Ascending aorta (tissue), 2 donors: ENCODE results near the gene PRKACA. TPM values are rescaled to one million over a fixed set of nuclear protein-coding genes. Genes with fewer than 3 reads are reported as not detected.

Source experiments
- DNase-seq, 2 donors: peaks; one replicate each; pipeline ENCODE4 v3.0.0-alpha.2; 2019; ENCODE audit warnings: low spot score in 2 of 2
- H3K27ac ChIP-seq, 2 donors: fragments of 200-600 bp; sonication (generic); one replicate each; pipeline ENCODE4 v1.5.1; 2016 to 2017; ENCODE audit warnings: mild to moderate bottlenecking in 1 of 2
- H3K27me3 ChIP-seq: fragments of 200-600 bp; sonication (generic); one replicate; pipeline ENCODE4 v1.5.1; 2017
- H3K36me3 ChIP-seq, 2 donors: fragments of 200-600 bp; sonication (generic); one replicate each; pipeline ENCODE4 v1.5.1; 2016
- H3K4me1 ChIP-seq, 2 donors: fragments of 200-600 bp; sonication (generic); one replicate each; pipeline ENCODE4 v1.5.1; 2016 to 2017; ENCODE audit warnings: mild to moderate bottlenecking in 1 of 2
- H3K4me3 ChIP-seq, 2 donors: fragments of 200-600 bp; sonication (generic); one replicate each; pipeline ENCODE4 v1.5.1; 2016 to 2017; ENCODE audit warnings: mild to moderate bottlenecking in 1 of 2
- H3K9me3 ChIP-seq, 2 donors: fragments of 200-600 bp; sonication (generic); one replicate each; pipeline ENCODE4 v1.5.1; 2016
- intact Hi-C: fragments of 100-400 bp; cut with DNase I; formaldehyde crosslinking; loops from one replicate; pipeline ENCODE4 v1.15.1; 2023
- total RNA-seq: library from RNA; depleted of rRNA; stranded (reverse); fragments of >200 nt; gene quantifications from one replicate; pipeline ENCODE4 v1.1.0, GENCODE V29; 2016
- TF ChIP-seq, protein P1 (sequence below), 3 experiments: fragments of 200-600 bp in 2 of 3; fragments of 450-650 bp in 1 of 3; sonication (generic) in 2 of 3; IDR thresholded peaks; one replicate each; pipeline ENCODE4 v1.5.1; 2016 to 2019; ENCODE audit warnings: antibody characterized with exemption in 3 of 3, mild to moderate bottlenecking in 1 of 3, moderate library complexity in 1 of 3

The PRKACA gene
- total RNA-seq, 1 donor from 2014 or later = 92.6 TPM

DNA sequence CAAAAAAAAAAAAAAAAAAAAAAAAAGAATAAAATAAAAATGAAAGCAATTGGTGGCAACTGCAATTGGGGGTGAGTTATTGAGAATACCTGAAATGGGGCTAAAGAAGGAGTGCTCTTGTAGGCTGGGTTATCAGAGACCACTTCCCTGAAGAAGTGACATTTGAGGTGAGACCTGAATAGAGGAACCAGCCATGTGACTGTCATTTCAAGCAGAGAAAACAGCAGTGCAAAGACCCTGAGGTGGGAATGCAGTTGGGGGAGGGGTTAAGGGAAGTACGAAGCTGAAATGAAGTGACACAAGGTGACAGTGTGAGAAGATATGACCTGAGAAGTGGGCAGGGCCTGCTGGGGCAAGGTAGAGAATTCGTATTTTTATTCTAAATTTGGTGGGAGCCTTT, 51.4 kb downstream of the PRKACA start:
- H3K27me3 ChIP-seq = no peaks in the 10 kb centered on the region
- H3K4me1 ChIP-seq = no peaks in the 10 kb centered on the region
- no peaks in the 10 kb centered on the region for H3K36me3 ChIP-seq
- no peak overlapping the region for H3K27ac ChIP-seq
- H3K4me3 ChIP-seq = no peak overlapping the region
- intact Hi-C loops = no loop called here
- TF ChIP-seq, protein P1, sequence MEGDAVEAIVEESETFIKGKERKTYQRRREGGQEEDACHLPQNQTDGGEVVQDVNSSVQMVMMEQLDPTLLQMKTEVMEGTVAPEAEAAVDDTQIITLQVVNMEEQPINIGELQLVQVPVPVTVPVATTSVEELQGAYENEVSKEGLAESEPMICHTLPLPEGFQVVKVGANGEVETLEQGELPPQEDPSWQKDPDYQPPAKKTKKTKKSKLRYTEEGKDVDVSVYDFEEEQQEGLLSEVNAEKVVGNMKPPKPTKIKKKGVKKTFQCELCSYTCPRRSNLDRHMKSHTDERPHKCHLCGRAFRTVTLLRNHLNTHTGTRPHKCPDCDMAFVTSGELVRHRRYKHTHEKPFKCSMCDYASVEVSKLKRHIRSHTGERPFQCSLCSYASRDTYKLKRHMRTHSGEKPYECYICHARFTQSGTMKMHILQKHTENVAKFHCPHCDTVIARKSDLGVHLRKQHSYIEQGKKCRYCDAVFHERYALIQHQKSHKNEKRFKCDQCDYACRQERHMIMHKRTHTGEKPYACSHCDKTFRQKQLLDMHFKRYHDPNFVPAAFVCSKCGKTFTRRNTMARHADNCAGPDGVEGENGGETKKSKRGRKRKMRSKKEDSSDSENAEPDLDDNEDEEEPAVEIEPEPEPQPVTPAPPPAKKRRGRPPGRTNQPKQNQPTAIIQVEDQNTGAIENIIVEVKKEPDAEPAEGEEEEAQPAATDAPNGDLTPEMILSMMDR (IDR thresholded peaks at IDR 0.05) = no peak
- no peak for DNase-seq
- H3K9me3 ChIP-seq = no peaks in the 10 kb centered on the region

DNA sequence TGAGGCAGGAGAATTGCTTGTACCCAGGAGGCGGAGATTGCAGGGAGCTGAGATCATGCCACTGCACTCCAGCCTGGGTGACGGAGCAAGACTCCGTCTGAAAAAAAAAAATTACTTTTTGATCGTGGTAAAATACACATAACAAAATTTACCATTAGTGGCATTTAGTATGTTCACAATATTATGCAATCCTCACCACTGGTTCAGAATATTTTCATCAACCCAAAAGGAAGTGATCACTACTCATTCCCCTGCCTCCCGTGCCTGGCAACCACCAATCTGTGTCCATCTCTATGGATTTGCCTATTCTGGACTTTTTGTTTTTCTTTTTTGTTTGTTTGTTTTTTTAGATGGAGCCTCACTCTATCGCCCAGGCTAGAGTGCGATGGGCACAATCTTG, 54.5 kb downstream of the PRKACA start:
- H3K27me3 ChIP-seq = no peaks in the 10 kb centered on the region
- intact Hi-C loops = no loop called here
- TF ChIP-seq, protein P1 (IDR thresholded peaks at IDR 0.05) = no peak

DNA sequence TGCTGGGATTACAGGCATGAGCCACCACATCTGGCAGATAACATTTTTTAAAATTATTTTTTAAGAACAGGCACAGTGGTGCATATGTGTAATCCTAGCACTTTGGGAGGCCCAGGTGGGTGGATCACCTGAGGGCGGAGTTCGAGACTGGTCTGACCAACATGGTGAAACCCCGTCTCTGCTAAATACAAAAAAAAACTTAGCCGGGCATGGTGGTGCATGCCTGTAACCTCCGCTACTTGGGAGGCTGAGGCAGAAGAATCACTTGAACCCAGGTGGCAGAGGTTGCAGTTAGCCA, 55.1 kb downstream of the PRKACA start:
- TF ChIP-seq, protein P1 (IDR thresholded peaks at IDR 0.05) = no peak
- H3K4me1 ChIP-seq = peaks cover 0 to 5% of the 10 kb centered on the region in 2 donors
- H3K36me3 ChIP-seq = no peaks in the 10 kb centered on the region
- H3K9me3 ChIP-seq = no peaks in the 10 kb centered on the region
- H3K27ac ChIP-seq = no peak overlapping the region
- DNase-seq = no peak
- H3K27me3 ChIP-seq = no peaks in the 10 kb centered on the region
- H3K4me3 ChIP-seq = no peak overlapping the region
- intact Hi-C loops = no loop called here

More for the DNA sequence above, 54.5 kb downstream of the PRKACA start:
- H3K9me3 ChIP-seq = no peaks in the 10 kb centered on the region
- H3K4me3 ChIP-seq = no peak overlapping the region
- DNase-seq = no peak
- H3K4me1 ChIP-seq = no peaks in the 10 kb centered on the region
- no peaks in the 10 kb centered on the region for H3K36me3 ChIP-seq
- H3K27ac ChIP-seq = no peak overlapping the region

DNA sequence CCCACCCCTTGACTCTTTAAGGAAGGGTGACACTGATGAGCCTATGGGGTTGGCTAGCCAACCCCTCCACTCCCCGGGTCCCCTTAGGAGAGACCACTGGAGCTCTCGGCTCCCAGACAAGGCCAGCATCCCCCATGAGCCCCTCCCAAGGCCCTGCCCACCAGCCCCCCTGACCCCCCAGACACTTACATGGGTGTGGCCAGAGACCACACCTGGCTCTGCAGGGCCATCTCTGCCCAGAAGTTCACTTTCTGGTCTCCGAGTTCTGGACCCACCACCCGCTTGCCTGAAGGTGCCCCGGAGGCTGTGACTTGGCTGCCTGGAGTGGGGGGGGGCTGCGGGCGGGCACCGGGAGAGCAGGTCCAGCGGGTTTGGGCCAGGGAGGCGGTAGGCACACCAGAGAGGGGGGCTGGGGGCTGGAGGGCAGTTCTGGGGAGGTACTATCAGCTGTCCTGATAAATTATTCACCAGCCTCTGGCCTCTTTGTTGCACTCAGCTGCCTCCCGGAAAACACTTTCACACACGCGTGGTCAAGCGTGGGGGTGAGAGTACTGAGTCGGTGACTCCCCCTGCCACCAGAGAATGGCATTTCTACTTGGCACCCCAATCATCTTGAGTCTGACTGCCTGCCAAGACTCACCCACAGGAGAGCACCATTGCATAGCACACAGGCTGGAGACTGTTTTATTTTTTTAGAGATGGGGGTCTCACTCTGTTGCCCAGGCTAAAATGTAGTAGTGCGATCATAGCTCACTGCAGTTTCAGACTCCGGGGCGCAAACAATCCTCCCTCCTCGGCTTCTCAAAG, 55.6 kb downstream of the PRKACA start, which contains the start of gene PALM3:
PALM3 (minus strand) TSS at position 326 of the 807 bp plus-strand sequence; CDS start at position 230, 96 bp downstream.
- no peak for DNase-seq
- Histone ChIP-seq H3K4me1 (peaks cover 0 to 5% of the 10 kb centered on the region in 2 donors), H3K27me3 (no peaks in the 10 kb centered on the region), H3K9me3 (no peaks in the 10 kb centered on the region), H3K4me3 (no peak within 1 kb of the TSS), H3K36me3 (no peaks in the 10 kb centered on the region), H3K27ac (no peak within 1 kb of the TSS)
- intact Hi-C loops = no loop called here
- TF ChIP-seq, protein P1 (IDR thresholded peaks at IDR 0.05) = no peak

DNA sequence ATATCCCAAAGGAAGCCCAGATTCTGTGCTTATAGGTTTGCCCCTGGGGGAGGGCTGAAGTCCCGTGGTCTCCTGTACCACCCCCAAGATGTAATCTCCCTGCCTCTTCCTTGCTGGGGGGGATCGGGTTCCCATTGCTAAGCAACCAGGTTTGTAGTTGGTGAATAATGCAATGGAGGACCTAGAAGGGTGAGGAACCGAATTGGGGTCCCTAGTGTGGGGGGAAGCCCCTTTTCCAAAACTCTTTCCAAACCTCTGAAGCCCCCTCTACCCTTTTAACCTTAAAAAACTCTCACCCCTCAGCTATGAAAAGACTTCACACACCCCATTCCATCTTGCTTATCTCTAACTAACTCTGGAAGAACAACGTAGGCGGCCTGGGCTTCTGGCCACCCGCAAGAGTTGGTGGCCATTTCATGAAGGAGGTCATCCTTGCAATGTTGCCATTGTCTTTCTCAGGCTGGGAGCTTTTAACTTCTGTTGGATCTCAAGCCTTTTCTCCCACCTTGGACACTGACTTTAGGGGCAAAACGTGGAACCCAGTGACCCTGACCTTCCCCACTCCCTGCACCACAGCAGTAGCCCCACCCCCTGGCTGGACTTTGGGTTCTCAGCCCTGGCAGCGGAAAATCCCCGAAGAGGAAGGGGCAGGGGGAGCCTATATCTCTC, 56.3 kb downstream of the PRKACA start:
- Histone ChIP-seq H3K9me3 (no peaks in the 10 kb centered on the region), H3K27ac (no peak overlapping the region), H3K27me3 (no peaks in the 10 kb centered on the region), H3K4me1 (peaks cover 0 to 5% of the 10 kb centered on the region in 2 donors), H3K4me3 (no peak overlapping the region), H3K36me3 (no peaks in the 10 kb centered on the region)
- DNase-seq = no peak
- intact Hi-C loops = no loop called here
- TF ChIP-seq, protein P1 (IDR thresholded peaks at IDR 0.05) = no peak
